Measurements from ENCODE around the gene LHPP.

The LHPP gene

GRCh38 chr10:124559372-124560132 is 97.9 kb downstream of the LHPP start:
- no peak for DNase-seq

- DNase-seq = peak; percentile 24 to 77
Measured at GRCh38 chr10:124560377-124561105, 98.9 kb downstream of the LHPP start.

DNA sequence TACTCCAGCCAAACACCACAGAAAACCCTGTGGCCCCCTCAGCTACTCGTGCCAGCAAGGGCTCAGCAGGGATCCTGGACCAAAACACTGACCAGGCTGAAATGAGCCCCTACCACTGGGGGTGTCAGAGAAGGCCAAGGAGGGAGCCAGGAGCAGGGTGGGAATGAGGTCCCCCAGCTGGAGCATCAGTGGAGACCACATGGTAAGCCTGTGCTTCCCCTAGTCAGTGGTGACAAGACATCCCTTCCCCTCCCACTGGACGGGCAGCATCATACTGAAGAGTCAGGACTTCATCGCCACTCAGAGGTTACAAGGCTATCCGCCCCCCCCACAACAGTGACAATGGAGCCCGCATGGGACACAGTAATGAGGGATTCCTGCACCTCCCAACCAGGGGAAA is 99.6 kb downstream of the LHPP start:
- no peak for DNase-seq

DNA sequence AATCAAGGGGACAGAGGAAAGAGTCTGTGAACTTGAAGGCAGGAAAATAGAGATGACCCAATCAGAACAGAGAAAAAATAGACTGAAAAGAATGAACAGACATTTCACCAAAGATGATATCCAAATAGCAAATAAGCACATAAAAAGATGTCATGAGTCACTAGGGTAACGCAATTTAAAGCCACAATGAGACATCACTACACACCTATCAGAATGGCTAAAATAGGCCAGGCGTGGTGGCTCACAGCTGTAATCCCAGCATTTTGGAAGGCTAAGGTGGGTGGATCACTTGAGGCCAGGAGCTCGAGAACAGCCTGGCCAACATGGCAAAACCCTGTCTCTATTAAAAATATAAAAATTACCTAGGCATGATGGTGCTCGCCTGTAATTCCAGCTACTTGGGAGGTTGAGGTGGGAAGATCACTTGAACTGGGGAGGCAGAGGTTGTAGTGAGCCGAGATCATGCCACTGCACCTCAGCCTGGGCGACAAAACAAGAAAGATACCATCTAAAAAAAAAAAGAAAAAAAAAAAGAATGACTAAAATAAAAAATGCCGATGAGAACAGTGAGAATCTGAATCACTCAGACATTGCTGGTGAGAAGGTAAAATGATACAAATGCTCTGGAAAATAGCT is 100.9 kb downstream of the LHPP start:
- no peak for DNase-seq

GRCh38 chr10:124563320-124564040 is 101.9 kb downstream of the LHPP start:
- no peak for DNase-seq

- no peak for DNase-seq
Measured at GRCh38 chr10:124564881-124565280, 103.3 kb downstream of the LHPP start.

- DNase-seq = no peak
Measured at GRCh38 chr10:124565565-124566221, 104.1 kb downstream of the LHPP start.

DNA sequence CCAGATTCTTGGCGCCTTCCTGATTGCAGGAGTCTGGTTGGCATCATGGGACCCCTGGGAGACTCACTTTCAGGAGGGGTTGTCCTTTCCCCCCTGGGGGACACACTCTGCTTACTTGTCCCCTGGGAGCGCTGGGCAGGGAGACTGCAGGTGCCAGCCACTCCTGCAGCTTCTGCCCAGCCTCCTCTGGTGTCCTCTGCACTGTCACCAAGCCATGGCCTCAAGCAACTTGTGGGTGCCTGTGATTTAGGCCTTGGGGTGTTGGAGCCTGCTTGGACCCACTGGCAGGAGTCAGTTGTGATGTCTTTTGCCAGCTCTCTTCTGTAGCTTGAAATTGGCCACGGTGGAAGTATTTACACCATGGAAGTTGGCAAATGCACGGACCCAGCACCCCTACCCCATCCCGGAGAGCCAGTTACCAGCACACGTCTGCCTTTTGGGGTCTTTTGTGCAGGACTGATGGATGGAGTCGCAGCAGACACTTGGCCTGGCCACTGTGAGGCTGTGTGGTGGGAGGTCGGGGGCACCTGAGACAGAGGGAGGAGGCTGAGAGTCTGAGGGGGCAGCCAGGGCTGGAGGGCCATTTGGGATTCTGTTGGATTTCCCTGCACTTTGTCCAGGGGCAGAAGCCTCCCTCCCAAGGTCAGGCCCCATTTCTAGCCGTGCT is 104.7 kb downstream of the LHPP start:
- no peak for DNase-seq

- peak; percentile 23 to 29 for DNase-seq
Measured at GRCh38 chr10:124566981-124567835, 105.6 kb downstream of the LHPP start.

DNA sequence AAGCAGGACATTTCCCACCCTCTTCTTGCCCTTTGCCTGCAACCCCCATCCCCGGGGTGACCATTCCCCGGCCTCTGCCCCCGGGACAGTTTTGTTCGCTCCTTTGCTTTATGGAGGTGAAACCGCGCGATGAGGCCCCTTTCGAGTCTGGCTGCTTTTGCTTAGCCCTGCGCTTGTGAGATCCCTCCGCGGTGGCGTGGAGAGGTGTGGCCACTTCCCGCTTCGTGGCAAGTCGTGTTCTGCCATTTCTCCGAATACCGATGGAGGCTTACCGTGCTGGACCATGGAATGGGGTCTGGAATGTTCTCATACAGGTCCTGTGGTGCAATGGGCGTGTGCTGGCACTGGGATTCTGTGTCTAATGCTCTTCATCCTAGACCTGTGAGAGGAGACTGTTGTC is 106.7 kb downstream of the LHPP start:
- no peak for DNase-seq

- DNase-seq = no peak
Measured at GRCh38 chr10:124568848-124569622, 107.4 kb downstream of the LHPP start.

DNA sequence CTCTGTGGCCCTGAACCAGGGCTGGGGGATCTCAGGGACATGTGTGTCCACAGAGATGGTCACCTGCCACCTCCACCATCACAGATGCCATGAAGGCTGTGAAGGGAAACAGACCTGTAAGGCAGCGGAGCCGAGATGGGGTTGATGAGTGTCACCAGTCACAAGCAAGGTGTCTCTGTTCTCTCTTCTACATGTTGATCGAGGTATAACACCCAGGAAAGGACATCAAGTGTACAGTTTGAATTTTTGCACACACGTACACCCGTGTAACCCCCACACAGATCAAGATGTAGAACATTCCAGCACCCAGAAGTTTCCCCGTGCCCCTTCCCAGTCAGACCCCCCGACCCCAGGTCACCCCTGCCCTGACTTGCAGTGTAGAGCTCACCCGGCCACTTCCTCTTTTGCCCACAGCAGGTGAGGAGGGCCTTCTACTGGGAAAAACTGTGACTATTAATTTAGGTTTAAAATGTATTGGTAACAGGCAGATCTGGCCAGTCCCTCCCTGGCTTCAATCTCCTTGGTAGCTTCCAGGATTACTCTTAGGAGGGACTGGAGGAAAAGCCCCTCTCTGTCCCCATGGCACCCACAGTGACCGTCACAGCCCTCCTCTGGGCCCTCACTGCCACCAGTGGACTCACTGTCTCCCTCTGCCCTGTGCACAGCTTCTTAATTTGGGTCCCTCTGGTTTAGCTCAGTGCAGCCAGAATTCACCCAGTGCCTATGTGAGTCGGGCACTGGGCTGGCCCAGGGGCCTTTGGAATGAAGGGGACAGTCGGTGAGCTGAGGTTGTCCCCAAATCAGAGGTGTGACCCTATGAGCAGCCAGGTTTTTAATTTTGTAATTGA is 108.2 kb downstream of the LHPP start:
- DNase-seq = no peak

DNA sequence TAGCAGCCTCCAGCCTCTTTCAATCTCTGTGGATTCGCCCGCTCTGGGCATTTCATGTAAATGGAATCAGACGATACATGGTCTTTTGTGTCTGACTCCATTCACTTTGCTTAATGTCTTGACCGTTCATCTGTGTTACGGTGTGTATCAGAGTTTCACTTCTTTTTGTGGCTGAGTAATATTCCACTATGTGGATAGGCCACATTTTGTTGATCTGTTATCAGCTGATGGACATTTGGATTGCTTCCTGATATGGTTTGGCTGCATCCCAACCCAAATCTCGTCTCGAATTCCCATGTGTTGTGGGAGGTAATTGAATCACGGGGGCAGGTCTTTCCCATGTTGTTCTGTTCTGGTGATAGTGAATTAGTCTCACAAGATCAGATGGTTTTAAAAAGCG is 109.0 kb downstream of the LHPP start:
- DNase-seq = no peak

- no peak for DNase-seq
Measured at GRCh38 chr10:124572751-124573150, 111.1 kb downstream of the LHPP start.

- DNase-seq = no peak
Measured at GRCh38 chr10:124573726-124574455, 112.3 kb downstream of the LHPP start.

DNA sequence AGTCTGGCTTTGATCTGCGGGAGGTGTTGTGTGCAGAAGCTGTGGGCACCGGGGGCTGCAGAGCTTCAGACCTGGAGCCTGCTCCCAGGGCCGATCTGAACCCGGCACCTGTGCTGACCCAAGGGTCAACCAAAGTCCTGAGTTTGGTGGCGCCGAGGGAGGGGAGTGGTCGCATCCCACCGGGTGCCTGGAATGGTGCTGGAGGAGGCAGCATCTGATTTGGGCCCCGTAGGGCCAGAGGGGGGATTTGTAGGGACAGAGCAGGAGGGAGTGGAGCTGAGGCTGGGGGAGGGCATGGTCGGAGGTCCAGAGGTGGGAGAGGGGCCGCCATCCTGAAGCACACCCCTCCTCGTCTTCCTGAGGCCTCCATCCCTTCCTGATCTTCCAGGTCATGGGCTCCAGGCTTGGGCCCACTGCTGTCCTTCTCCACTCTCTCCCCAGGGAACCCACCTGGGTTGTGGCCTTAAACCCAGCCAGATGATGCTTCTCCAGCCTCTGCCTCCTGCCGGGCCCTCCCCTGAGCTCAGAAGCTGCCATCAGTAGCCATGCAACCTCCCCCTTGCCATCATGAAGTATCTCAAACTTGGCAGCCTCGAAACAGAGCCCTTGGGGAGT is 112.9 kb downstream of the LHPP start:
- no peak for DNase-seq

DNA sequence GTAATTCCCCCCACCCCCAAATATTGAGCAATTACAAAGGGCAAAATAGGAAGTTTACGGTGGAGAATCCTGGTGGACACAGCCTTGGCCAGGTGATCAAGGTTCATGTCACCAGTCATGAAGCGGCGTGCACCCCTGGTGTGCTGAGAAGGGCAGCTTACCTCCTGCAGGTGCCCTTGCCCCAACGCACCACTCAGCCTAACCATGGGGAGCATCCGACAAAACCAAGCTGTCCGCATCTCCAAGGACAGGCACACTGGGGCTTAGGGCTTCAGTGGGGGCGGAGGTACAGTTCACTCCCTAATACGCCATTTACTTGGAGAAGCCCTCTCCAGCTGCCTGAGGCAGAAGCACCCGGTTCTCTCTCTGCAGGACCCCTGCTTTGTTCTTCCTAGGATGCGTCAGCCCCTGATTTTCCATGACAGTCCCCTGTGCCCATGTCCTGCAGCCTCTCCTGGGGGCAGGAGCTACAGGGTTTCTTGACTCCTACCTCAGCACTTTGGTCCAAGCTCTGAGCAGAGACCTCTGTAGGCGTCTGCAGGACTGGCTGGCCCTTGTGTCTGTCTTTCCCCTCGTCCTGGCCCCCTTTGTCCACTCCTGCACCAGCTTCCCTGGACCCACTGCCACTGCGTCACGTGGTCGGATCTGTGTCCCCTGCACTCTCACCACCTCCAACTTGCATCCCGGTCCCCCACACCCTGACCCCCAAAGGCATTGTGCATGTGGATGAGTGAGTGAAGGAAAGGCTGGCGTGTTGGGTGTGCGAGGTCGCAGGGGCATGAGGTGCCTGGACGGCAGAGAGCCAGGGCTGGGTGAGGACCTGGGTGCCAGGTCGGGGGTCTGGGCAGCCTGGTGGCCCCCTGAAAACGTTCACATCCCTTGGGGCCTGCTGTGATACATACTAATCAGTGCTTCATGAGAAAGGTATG is 113.7 kb downstream of the LHPP start:
- DNase-seq = no peak

Measured in hippocampal formation (tissue), 2 donors.